Measurements from ENCODE around the gene GPATCH4. TPM values are rescaled to one million over a fixed set of nuclear protein-coding genes. Genes with fewer than 3 reads are reported as not detected.

The GPATCH4 gene
- total and polyA plus RNA-seq, 2 donors (not counting 1 experiment from before 2014, with no cell fraction given), result 11.3 to 38.3 TPM

GRCh38 chr1:156615946-156616345 lies 14.7 kb upstream of the GPATCH4 start:
- TF ChIP-seq CTCF (IDR thresholded peaks at IDR 0.05) (no peak), EZH2 (IDR thresholded peaks at IDR 0.05; ENCODE audit: borderline replicate concordance, insufficient read depth, low read depth, low read length, poor library complexity, severe bottlenecking) (no peak)
- H3K36me3 ChIP-seq (replicated peaks in 1 of 2; ENCODE audit: control extremely low read depth in 1 of 2, control insufficient read depth in 1 of 2, extremely low read depth in 1 of 2, insufficient read depth in 2 of 2, low read length in 1 of 2), result no peaks in the 10 kb centered on the region
- no peak overlapping the region for H3K4me3 Mint-ChIP-seq
- H3K9me3 ChIP-seq (ENCODE audit: control extremely low read depth in 1 of 3, control insufficient read depth in 2 of 3, insufficient read depth in 1 of 3, low read length in 2 of 3), result no peaks in the 10 kb centered on the region
- intact Hi-C loops (cut with micrococcal nuclease), result no loop called here
- no peak overlapping the region for H3K27ac ChIP-seq (ENCODE audit: low read length in 2 of 2)
- H3K4me1 Mint-ChIP-seq, result no peaks in the 10 kb centered on the region
- no peak for ATAC-seq (ENCODE audit: low read depth)
- no peak overlapping the region for H3K9ac ChIP-seq (ENCODE audit: low read length)
- no peaks in the 10 kb centered on the region for H4K20me1 ChIP-seq (ENCODE audit: control insufficient read depth, insufficient read depth, low read length, poor library complexity, severe bottlenecking)
- POLR2A ChIA-PET, result no interaction called here
- H3K27me3 Mint-ChIP-seq, result peaks cover 56% of the 10 kb centered on the region
- CTCF ChIA-PET, result interaction anchor here (1.0 kb wide), 1 partner anchor 170 kb away, joined by 3 read pairs; no protein-coding TSS in a partner anchor
- no CpG with 5 or more reads among the region's 4 CpGs for WGBS (ENCODE audit: insufficient coverage)
- H3K79me2 ChIP-seq (ENCODE audit: control insufficient read depth, insufficient read depth, low read length), result no peaks in the 10 kb centered on the region
- no peak for DNase-seq
- no peak overlapping the region for H3K4me2 ChIP-seq (replicated peaks; ENCODE audit: low read depth, low read length, poor library complexity, severe bottlenecking)
- H3K27me3 ChIP-seq (replicated peaks in 1 of 4; ENCODE audit: control extremely low read depth in 1 of 4, control insufficient read depth in 3 of 4, insufficient read depth in 4 of 4, low read length in 3 of 4), result peaks cover 0 to 50% (median 19%) of the 10 kb centered on the region in 4 experiments
- no peak overlapping the region for H3K27ac Mint-ChIP-seq
- H3K4me1 ChIP-seq (ENCODE audit: control insufficient read depth in 2 of 2, insufficient read depth in 2 of 2, low read length in 2 of 2), result no peaks in the 10 kb centered on the region
- H3K9me3 Mint-ChIP-seq (ENCODE audit: insufficient read depth), result no peaks in the 10 kb centered on the region
- H2AFZ ChIP-seq (ENCODE audit: insufficient read depth, low read depth, low read length, poor library complexity, severe bottlenecking), result no peak overlapping the region
- H3K4me3 ChIP-seq (ENCODE audit: control extremely low read depth in 1 of 5, extremely low read depth in 1 of 5, insufficient read depth in 1 of 5, low read depth in 2 of 5, low read length in 4 of 5), result no peak overlapping the region

DNA sequence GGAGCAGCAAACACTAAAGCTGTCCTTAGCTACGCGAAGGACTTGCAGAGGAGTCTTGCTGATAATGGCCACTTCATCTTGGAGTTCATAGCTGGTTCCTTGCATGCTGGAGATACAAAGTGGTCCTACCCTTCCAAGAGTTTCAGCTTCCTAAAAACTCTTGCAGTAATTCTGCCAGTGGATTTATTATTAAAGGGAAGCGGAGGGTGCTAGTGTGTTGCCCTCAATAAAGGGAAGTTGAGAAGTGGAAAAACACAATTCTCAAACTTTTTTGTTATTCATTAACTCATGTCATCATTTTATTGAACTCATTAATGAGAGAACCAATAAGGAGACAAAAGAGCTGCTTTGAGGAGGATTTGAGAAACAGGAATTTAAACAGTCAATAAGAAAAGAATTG lies 11.4 kb upstream of the GPATCH4 start:
- no peaks in the 10 kb centered on the region for H3K9me3 Mint-ChIP-seq (ENCODE audit: insufficient read depth)
- H3K27me3 Mint-ChIP-seq, result peaks cover 34% of the 10 kb centered on the region

More for the DNA sequence above, 11.4 kb upstream of the GPATCH4 start:
- ATAC-seq (ENCODE audit: low read depth), result no peak
- Histone ChIP-seq H3K4me3 (ENCODE audit: control extremely low read depth in 1 of 5, extremely low read depth in 1 of 5, insufficient read depth in 1 of 5, low read depth in 2 of 5, low read length in 4 of 5) (no peak overlapping the region), H3K4me1 (ENCODE audit: control insufficient read depth in 2 of 2, insufficient read depth in 2 of 2, low read length in 2 of 2) (peaks cover 13% of the 10 kb centered on the region in 2 donors), H4K20me1 (ENCODE audit: control insufficient read depth, insufficient read depth, low read length, poor library complexity, severe bottlenecking) (no peaks in the 10 kb centered on the region), H3K79me2 (ENCODE audit: control insufficient read depth, insufficient read depth, low read length) (no peaks in the 10 kb centered on the region), H3K4me2 (replicated peaks; ENCODE audit: low read depth, low read length, poor library complexity, severe bottlenecking) (no peak overlapping the region), H2AFZ (ENCODE audit: insufficient read depth, low read depth, low read length, poor library complexity, severe bottlenecking) (no peak overlapping the region), H3K27me3 (replicated peaks in 1 of 4; ENCODE audit: control extremely low read depth in 1 of 4, control insufficient read depth in 3 of 4, insufficient read depth in 4 of 4, low read length in 3 of 4) (peaks cover 0 to 26% (median 6%) of the 10 kb centered on the region in 4 experiments), H3K36me3 (replicated peaks in 1 of 2; ENCODE audit: control extremely low read depth in 1 of 2, control insufficient read depth in 1 of 2, extremely low read depth in 1 of 2, insufficient read depth in 2 of 2, low read length in 1 of 2) (no peaks in the 10 kb centered on the region), H3K9me3 (ENCODE audit: control extremely low read depth in 1 of 3, control insufficient read depth in 2 of 3, insufficient read depth in 1 of 3, low read length in 2 of 3) (no peaks in the 10 kb centered on the region), H3K9ac (ENCODE audit: low read length) (no peak overlapping the region), H3K27ac (ENCODE audit: low read length in 2 of 2) (no peak overlapping the region)
- CTCF ChIA-PET, result interaction anchor here (0.7 to 7.8 kb wide), 10 partner anchors 8 to 228 kb away, joined by 3 to 126 read pairs (median 6); partner anchors contain the start of genes GPATCH4 and NAXE
- TF ChIP-seq EZH2 (IDR thresholded peaks at IDR 0.05; ENCODE audit: borderline replicate concordance, insufficient read depth, low read depth, low read length, poor library complexity, severe bottlenecking) (no peak), CTCF (IDR thresholded peaks at IDR 0.05) (no peak)
- DNase-seq, result no peak
- WGBS (ENCODE audit: insufficient coverage), result 79% methylated on average over 2 of the region's 3 CpGs
- intact Hi-C loops (cut with micrococcal nuclease), result no loop called here
- Mint-ChIP-seq H3K27ac (no peak overlapping the region), H3K4me1 (peaks cover 11% of the 10 kb centered on the region), H3K4me3 (no peak overlapping the region)
- POLR2A ChIA-PET, result no interaction called here
